GM19328 (cell line): Measurements from ENCODE around the gene LAMC3.

Experiments
- ATAC-seq: cut with Tn5 transposase; IDR thresholded peaks from one replicate; pipeline ENCODE4 v1.9.1; 2021; ENCODE audit warnings: mild to moderate bottlenecking, moderate library complexity; ENCODE audit not compliant: unreplicated experiment

LAMC3 gene

GRCh38 chr9:131042666-131043065 lies 33.7 kb downstream of the LAMC3 start:
- no peak for ATAC-seq

GRCh38 chr9:131043087-131043486 lies 34.1 kb downstream of the LAMC3 start:
- no peak for ATAC-seq

GRCh38 chr9:131043646-131044045 lies 34.7 kb downstream of the LAMC3 start:
- no peak for ATAC-seq

- no peak for ATAC-seq
Measured at GRCh38 chr9:131045300-131046092, 36.5 kb downstream of the LAMC3 start.

- ATAC-seq = no peak
Measured at GRCh38 chr9:131046093-131046380, 37.1 kb downstream of the LAMC3 start.

- no peak for ATAC-seq
Measured at GRCh38 chr9:131046581-131047202, 37.7 kb downstream of the LAMC3 start.

GRCh38 chr9:131048332-131048731 lies 39.4 kb downstream of the LAMC3 start:
- ATAC-seq = no peak

GRCh38 chr9:131048820-131049219 lies 39.8 kb downstream of the LAMC3 start:
- ATAC-seq = no peak

GRCh38 chr9:131049829-131050715 lies 41.1 kb downstream of the LAMC3 start:
- no peak for ATAC-seq

- no peak for ATAC-seq
Measured at GRCh38 chr9:131050831-131051230, 41.9 kb downstream of the LAMC3 start.

GRCh38 chr9:131051592-131052517 lies 42.9 kb downstream of the LAMC3 start:
- no peak for ATAC-seq

GRCh38 chr9:131053896-131054295 lies 44.9 kb downstream of the LAMC3 start:
- ATAC-seq = no peak

- no peak for ATAC-seq
Measured at GRCh38 chr9:131056781-131057506, 48.0 kb downstream of the LAMC3 start.

- no peak for ATAC-seq
Measured at GRCh38 chr9:131060900-131061630, 52.1 kb downstream of the LAMC3 start.

- ATAC-seq = no peak
Measured at GRCh38 chr9:131062969-131063368, 54.0 kb downstream of the LAMC3 start.

GRCh38 chr9:131065599-131065998 lies 56.6 kb downstream of the LAMC3 start:
- no peak for ATAC-seq

GRCh38 chr9:131067625-131068024 lies 58.7 kb downstream of the LAMC3 start:
- ATAC-seq = no peak

- no peak for ATAC-seq
Measured at GRCh38 chr9:131068076-131068816, 59.3 kb downstream of the LAMC3 start.

- no peak for ATAC-seq
Measured at GRCh38 chr9:131069699-131070098, 60.7 kb downstream of the LAMC3 start.
